Loucy (cell line): Measurements from ENCODE around the gene RAD51B.

Experiments used
- CTCF ChIP-seq: fragments of 200-600 bp; sonication (generic); conservative IDR thresholded peaks from 2 replicates; pipeline ENCODE4 v1.5.1; 2014; ENCODE audit warnings: mild to moderate bottlenecking, antibody characterized with exemption, low read length
- EZH2phosphoT487 ChIP-seq: fragments of 200-600 bp; IDR thresholded peaks from 2 replicates; pipeline ENCODE4 v1.6.1; 2018; ENCODE audit warnings: antibody characterized with exemption, mild to moderate bottlenecking, moderate library complexity, borderline replicate concordance

- TF ChIP-seq EZH2phosphoT487, result no peak
- TF ChIP-seq CTCF, result no peak
Measured at GRCh38 chr14:68723808-68724268, 904.3 kb downstream of the RAD51B start.
